HG02870 (cell line): ENCODE measurements around the gene MYOG.

Experiments
- ATAC-seq: cut with Tn5 transposase; IDR thresholded peaks from one replicate; pipeline ENCODE4 v1.9.1; 2021; ENCODE audit warnings: mild to moderate bottlenecking, moderate library complexity; ENCODE audit not compliant: unreplicated experiment

Gene MYOG

DNA sequence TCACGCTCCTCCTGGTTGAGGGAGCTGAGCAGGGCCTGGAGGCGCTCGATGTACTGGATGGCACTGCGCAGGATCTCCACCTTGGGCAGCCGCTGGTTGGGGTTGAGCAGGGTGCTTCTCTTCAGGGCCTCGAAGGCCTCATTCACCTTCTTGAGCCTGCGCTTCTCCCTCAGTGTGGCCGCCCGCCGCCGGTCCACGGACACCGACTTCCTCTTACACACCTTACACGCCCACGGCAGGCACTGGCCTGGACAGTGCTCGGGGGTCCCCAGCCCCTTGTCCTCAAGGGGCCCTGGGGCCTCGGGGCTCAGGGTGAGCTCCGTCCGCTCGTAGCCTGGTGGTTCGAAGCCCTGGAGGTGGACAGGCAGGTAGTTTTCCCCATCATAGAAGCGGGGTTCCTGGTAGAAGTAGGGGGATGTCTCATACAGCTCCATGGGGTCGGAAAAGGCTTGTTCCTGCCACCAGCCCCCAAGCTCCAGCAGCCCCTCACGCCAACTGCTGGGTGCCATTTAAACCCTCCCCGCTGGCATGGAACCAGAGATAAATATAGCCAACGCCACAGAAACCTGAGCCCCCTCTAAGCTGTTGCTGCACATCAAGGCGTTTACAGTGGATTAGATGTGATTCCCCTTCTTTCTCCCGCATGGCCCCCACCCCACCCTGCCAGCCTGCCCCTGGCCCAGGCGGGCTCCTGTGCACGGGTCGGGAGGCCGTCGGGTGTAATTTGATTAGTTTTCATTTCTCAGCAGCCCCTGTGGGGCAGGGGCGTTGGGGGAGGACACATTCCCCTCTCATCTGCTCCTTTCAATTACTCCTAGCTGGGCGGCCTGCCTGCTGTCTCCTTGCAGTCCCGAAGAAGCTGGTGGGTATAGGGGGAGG is at the start of gene MYOG:
Gene MYOG, minus strand, starts transcription at position 485 of the 879 bp plus-strand sequence. Its CDS starts 51 bp downstream, at position 434.
- no peak for ATAC-seq

GRCh38 chr1:203133970-203134725 is 48.3 kb upstream of the MYOG start:
- no peak for ATAC-seq

- ATAC-seq = no peak
Measured at GRCh38 chr1:203131548-203132200, 45.9 kb upstream of the MYOG start.

DNA sequence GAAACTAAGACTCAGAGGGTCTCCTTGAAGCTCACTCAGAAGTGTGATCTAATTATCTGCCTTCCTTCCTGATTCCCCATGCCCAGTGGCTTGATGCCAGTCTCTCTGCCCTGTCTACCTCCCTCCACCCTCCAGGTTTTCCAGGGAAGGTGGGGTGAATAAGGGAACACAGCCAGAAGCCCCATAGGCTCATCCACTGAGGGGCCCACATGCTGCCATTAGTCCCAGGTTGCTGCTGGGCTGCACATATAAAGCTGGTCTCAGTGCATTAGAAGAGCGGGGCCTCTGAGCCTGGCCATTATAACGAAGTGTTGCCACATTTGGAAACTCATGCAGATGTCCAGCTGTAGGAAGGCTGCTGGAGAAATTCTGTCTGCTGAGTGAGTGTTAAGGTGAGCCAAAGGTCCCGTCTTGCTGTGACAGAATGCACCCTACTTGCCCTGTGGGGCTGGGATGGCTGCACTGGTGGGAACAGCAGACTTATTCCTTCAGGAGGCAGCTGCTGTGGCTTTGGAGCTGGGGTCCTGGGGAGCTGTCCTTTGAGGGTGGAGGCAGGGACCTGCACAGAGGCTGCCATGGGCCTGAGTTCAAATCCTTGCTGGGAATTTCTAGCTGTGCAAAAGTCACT is 44.7 kb upstream of the MYOG start:
- no peak for ATAC-seq

DNA sequence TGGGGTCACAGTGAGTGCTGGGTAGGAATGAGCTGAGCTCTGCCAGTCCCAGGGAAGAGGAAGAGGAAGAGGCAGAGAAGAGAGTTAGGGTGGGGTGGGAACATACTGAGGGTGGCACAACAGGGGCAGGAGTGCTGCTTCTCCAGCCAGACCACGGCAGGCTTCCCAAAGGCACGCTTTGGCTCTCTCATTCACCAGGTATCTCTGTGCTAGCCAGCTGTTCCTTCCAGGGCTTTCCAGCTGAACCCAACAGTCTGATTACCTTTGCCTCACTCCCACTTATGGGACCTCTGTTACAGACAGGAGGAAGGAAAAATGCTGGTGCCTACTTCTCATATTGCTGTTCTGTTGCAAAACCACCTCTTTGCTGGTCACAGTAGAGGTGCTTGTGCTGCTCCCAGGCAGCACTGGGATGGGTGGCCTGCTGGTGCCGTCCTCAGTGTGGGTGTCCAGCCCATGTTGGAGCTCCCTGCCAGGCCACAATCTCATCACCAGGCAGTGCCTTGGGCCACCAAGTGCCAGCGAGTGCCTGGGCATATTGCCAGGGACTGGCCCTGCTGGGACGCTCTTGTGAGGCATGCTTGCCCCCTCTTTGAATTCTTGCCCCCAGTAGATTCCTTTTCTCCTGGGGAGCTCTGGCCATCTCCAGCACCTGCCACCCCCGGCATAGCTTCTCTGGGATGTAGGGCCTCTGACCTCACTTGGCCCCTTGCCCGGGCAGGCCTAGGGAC is 43.9 kb upstream of the MYOG start:
- ATAC-seq = no peak

DNA sequence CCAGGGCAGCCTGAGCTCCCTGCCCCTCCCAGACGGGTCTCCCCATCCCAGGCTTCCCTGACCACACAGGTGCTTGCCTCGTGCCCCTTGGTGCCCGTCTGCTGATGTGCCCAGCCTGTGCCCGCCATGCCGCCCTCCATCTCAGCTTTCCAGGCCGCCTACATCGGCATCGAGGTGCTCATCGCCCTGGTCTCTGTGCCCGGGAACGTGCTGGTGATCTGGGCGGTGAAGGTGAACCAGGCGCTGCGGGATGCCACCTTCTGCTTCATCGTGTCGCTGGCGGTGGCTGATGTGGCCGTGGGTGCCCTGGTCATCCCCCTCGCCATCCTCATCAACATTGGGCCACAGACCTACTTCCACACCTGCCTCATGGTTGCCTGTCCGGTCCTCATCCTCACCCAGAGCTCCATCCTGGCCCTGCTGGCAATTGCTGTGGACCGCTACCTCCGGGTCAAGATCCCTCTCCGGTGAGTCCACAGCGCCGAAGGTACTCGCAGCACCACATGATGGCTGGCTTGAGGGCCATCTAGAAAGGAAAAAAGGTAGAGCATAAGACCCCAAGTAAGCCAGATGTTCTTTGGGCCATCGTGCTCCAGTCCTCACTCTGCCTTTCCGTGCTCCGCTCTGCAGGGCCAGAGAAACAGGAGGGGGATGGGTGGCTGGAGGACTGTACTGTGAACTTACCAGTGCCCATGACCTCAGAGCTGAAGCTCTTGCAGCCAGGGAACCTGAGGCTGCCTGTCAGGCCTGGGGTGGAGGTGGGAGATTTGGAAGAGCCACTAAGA is 43.1 kb upstream of the MYOG start:
- no peak for ATAC-seq

GRCh38 chr1:203128431-203128715 is 42.6 kb upstream of the MYOG start:
- ATAC-seq = no peak

DNA sequence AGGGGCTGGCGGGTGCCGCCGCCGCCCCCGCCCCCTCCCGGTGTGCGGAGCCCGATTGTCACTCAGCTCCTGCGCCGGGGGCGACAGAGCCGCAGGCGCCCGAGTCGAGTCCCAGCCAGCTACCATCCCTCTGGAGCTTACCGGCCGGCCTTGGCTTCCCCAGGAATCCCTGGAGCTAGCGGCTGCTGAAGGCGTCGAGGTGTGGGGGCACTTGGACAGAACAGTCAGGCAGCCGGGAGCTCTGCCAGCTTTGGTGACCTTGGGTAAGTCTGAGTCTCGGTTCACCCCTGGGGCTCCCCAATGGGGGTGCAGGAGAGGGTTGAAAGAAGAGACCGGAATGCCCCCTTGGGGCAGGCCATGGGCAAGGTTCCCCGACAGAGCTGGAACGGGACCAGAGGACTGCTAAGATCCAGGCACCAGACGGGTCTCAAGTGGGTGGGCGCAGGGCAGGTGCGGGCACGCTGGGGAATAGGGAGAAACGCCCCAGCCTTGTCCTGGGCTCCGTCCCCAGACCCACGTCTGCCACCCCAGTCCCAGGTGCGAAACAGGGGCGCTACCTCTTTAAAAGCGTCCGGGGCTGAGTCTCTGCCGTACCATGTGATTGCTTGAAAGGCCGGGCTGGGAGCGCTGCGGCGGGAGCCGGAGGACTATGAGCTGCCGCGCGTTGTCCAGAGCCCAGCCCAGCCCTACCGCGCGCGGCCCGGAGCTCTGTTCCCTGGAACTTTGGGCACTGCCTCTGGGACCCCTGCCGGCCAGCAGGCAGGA is 42.0 kb upstream of the MYOG start, which contains the start of gene ADORA1:
Gene ADORA1, plus strand, starts transcription at position 61 of the 765 bp plus-strand sequence. CDS start 1,116 bp downstream, outside the sequence.
- no peak for ATAC-seq

- ATAC-seq = no peak
Measured at GRCh38 chr1:203126866-203127665, 41.3 kb upstream of the MYOG start.

GRCh38 chr1:203126151-203126865 is 40.5 kb upstream of the MYOG start:
- ATAC-seq = no peak

- no peak for ATAC-seq
Measured at GRCh38 chr1:203124546-203125317, 38.9 kb upstream of the MYOG start.

DNA sequence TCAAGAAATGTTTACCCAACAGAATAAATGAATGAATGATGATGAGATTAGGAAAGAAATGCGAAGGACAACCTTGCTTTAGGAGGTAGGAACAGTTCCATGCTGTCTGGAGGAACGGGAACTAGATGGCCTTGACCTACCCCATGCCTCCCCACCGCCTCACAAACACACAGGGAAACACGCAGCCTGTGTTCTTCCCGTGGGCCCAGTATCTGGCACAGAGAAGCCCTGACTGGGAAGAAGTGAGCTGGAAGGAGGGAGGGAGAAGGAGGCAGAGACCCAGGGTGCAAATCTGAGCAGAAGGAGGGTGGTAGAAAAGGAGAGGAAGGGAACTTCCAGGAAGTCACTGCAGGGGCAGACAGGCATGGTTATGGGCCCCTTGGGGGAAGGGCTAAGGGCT is 38.2 kb upstream of the MYOG start:
- no peak for ATAC-seq

- ATAC-seq = no peak
Measured at GRCh38 chr1:203122159-203122558, 36.3 kb upstream of the MYOG start.

GRCh38 chr1:203121186-203122015 is 35.6 kb upstream of the MYOG start:
- no peak for ATAC-seq

DNA sequence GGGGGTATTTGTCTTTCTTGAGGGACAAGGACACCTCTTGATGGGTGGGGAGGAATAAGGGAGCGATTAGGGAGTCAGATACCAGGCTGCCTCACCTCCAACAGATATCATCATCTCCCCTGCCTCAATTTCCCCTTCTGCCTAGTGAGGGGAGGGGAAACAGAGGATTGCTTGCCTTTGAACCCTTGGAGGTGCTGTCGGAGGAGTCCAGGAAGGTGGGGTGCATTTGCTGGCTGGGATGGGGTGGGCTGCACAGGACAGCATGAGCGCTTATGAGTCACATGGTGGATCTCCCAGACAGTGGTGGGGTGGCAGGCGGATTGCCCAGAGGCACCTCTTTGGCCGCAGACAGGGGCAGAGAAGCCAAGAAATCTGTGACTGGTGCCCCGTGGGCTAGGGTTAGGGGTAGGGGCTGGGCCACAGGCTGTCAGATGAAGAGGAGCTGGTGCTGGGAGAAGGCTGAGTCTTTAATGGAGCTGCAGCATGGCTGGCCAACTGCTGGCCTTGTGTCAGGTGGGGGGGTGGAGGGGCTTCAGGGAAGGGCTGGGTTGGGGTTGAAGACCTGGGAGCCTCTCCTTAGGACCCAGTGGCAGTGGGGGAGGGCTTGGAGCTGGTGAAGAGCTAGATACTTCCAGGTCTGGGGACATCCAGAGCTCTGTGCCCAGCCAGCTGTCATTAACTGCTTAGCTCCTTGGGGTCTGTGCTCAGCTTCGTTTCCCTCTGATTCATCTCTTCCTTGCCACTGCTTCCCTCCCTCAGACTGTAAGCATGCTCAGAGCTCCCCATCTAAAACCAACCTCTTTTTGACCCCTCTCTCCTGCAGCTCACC is 34.7 kb upstream of the MYOG start:
- no peak for ATAC-seq
